ENCODE results near the gene BSPRY. TPM values are rescaled to one million over a fixed set of nuclear protein-coding genes. Genes with fewer than 3 reads are reported as not detected.

BSPRY gene
- total RNA-seq, 2 donors from 2014 or later = 14.1 to 17.9 TPM

DNA sequence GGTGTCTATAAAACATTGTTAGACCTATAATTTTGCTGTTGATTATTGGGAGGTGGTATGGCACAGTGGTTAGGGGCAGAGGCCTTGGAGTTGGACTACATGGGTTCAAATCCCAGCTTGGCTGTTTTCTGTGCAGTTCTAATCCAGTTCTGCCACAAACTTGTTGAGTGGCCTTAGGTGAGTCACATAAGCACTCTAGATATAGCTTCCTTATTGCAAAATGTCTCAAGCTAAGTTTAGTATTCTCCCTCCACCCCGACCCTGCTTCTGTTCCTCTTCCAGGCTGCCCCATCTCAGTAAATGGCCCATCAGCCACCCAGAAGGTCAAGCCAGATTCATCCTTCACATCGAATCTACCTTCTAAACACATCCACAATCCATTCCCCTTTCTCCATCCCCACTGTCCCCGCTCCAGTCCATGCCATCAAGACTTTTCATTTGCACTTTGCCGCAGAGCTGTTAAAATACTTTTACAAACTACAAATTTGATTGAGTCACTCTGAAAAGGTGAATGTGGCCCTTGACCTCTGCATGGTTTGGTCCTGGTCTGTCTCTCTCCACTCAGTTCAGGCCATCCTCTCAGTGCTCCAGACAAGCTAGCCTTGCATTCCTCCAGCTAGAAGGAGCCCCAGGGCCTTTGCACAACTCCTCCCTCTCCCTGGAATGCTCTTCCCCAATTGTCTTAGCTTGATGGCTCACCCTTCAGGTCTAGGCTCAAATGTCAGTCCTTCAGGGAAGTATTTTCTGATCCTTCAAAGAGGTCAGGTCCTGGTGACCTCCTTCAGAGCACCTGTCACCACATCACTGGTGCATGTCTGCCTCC, 37.4 kb downstream of the BSPRY start:
- 95 to 96% methylated on average over 4 of the region's 4 CpGs for WGBS, 2 experiments (ENCODE audit: insufficient coverage in 1 of 2, insufficient read length in 1 of 2)

GRCh38 chr9:113387560-113388230, 38.4 kb downstream of the BSPRY start:
- no peaks in the 10 kb centered on the region for H3K9me3 ChIP-seq (ENCODE audit: control insufficient read depth, low read length)
- DNase-seq = no peak
- no peak overlapping the region for H3K27ac Mint-ChIP-seq
- no peak overlapping the region for H3K9ac ChIP-seq (ENCODE audit: extremely low read depth, low read length, poor library complexity, severe bottlenecking)
- H3K36me3 Mint-ChIP-seq (ENCODE audit: low read depth) = peaks cover 50% of the 10 kb centered on the region
- H3K4me1 ChIP-seq (ENCODE audit: control insufficient read depth, insufficient read depth, low read length) = no peaks in the 10 kb centered on the region
- H3K27me3 ChIP-seq (ENCODE audit: control insufficient read depth, insufficient read depth, low read length, poor library complexity, severe bottlenecking) = no peaks in the 10 kb centered on the region
- H3K4me3 ChIP-seq (ENCODE audit: low read length) = no peak overlapping the region
- 89 to 94% methylated on average over 8 to 9 of the region's 9 CpGs for WGBS, 2 experiments (ENCODE audit: insufficient coverage in 1 of 2, insufficient read length in 1 of 2)
- no peak for TF ChIP-seq CTCF (conservative IDR thresholded peaks at IDR 0.05)
- H3K27ac ChIP-seq (ENCODE audit: low read depth, low read length) = no peak overlapping the region
- H3K4me3 Mint-ChIP-seq = no peak overlapping the region
- no peaks in the 10 kb centered on the region for H3K27me3 Mint-ChIP-seq (ENCODE audit: insufficient read depth)
- no peaks in the 10 kb centered on the region for H3K4me1 Mint-ChIP-seq
- peaks cover 63% of the 10 kb centered on the region for H3K36me3 ChIP-seq (ENCODE audit: control insufficient read depth, insufficient read depth, low read length)
- no peaks in the 10 kb centered on the region for H3K9me3 Mint-ChIP-seq

More for the DNA sequence above, 37.4 kb downstream of the BSPRY start:
- Mint-ChIP-seq H3K4me3 (no peak overlapping the region), H3K36me3 (ENCODE audit: low read depth) (peaks cover 43% of the 10 kb centered on the region), H3K27me3 (ENCODE audit: insufficient read depth) (no peaks in the 10 kb centered on the region), H3K4me1 (no peaks in the 10 kb centered on the region), H3K27ac (no peak overlapping the region), H3K9me3 (no peaks in the 10 kb centered on the region)
- Histone ChIP-seq H3K4me1 (ENCODE audit: control insufficient read depth, insufficient read depth, low read length) (no peaks in the 10 kb centered on the region), H3K36me3 (ENCODE audit: control insufficient read depth, insufficient read depth, low read length) (peaks cover 54% of the 10 kb centered on the region), H3K27ac (ENCODE audit: low read depth, low read length) (no peak overlapping the region), H3K9ac (ENCODE audit: extremely low read depth, low read length, poor library complexity, severe bottlenecking) (no peak overlapping the region), H3K27me3 (ENCODE audit: control insufficient read depth, insufficient read depth, low read length, poor library complexity, severe bottlenecking) (no peaks in the 10 kb centered on the region), H3K9me3 (ENCODE audit: control insufficient read depth, low read length) (no peaks in the 10 kb centered on the region), H3K4me3 (ENCODE audit: low read length) (no peak overlapping the region)
- DNase-seq = no peak
- no peak for TF ChIP-seq CTCF (conservative IDR thresholded peaks at IDR 0.05)

DNA sequence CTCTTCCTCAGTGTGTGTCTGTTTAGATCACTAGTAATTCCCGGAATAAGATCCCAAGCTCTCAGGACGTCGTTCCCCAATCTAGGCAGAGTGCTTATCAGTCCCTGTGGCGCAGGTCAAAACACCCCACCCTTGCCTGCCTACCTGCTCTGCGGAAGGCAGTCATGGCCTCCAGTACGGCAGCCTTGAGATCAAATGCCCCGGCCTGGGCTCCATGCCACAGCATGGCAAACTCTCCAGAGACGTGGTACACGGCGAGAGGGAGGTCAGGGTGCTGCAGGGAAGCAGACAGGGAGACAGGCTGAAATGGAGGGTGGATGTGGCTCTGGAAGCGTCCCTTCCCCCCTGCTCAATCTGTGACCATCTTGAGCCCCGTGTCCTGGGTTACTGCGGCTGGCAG, 39.5 kb downstream of the BSPRY start:
- Histone ChIP-seq H3K9ac (ENCODE audit: extremely low read depth, low read length, poor library complexity, severe bottlenecking) (no peak overlapping the region), H3K27me3 (ENCODE audit: control insufficient read depth, insufficient read depth, low read length, poor library complexity, severe bottlenecking) (no peaks in the 10 kb centered on the region), H3K36me3 (ENCODE audit: control insufficient read depth, insufficient read depth, low read length) (peaks cover 74% of the 10 kb centered on the region), H3K9me3 (ENCODE audit: control insufficient read depth, low read length) (no peaks in the 10 kb centered on the region), H3K27ac (ENCODE audit: low read depth, low read length) (no peak overlapping the region), H3K4me3 (ENCODE audit: low read length) (no peak overlapping the region), H3K4me1 (ENCODE audit: control insufficient read depth, insufficient read depth, low read length) (no peaks in the 10 kb centered on the region)
- DNase-seq = no peak
- peaks cover 60% of the 10 kb centered on the region for H3K36me3 Mint-ChIP-seq (ENCODE audit: low read depth)
- no peak overlapping the region for H3K4me3 Mint-ChIP-seq
- no peaks in the 10 kb centered on the region for H3K4me1 Mint-ChIP-seq
- H3K9me3 Mint-ChIP-seq = no peaks in the 10 kb centered on the region
- no peak for TF ChIP-seq CTCF (conservative IDR thresholded peaks at IDR 0.05)
- no peaks in the 10 kb centered on the region for H3K27me3 Mint-ChIP-seq (ENCODE audit: insufficient read depth)
- H3K27ac Mint-ChIP-seq = no peak overlapping the region
- 92 to 100% methylated on average over 10 to 13 of the region's 13 CpGs for WGBS, 2 experiments (ENCODE audit: insufficient coverage in 1 of 2, insufficient read length in 1 of 2)
